ENCODE results near the gene SCUBE3.
A peak's percentile ranks its signal among the peaks of the same experiment; 100 is the strongest.

SCUBE3 gene

DNA sequence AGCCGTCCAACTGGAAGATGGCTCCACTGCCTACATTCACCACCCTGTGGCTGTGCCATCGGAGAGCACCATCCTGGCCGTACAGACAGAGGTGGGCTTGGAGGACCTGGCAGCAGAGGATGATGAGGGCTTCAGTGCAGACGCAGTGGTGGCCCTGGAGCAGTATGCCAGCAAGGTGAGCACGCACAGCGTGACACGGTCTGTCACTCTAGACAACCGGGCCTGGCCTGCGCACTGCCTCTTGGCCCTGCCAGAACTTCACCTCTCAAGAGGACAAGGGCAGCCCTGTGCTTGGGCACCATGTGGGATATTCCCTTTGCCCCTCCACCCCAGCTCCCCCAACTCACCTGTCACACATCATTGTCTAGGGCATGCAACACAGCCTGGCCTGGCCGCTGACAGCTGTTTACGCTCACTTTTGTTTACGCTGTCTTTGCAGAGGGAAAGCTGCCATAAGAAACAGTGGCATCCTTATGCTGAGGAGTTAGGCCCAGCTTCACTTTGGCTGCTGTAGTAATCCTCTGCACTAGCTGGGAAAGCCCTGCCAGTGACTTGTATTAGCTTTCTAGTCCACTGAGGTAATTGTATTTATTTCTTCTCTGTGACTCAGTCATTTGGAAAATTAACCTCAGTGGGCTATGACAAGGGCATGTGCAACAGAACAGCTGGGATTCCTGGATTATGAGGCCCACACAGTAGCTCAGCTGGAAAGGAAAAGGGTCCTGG is 74.1 kb downstream of the SCUBE3 start:
- DNase-seq (ENCODE audit: low read depth, low spot score): no peak
- no peak for TF ChIP-seq CTCF (IDR thresholded peaks at IDR 0.05; ENCODE audit: insufficient read depth, low read length, missing control alignments)
- POLR2A ChIA-PET: no interaction called here
- no peak overlapping the region for H3K4me3 ChIP-seq (ENCODE audit: low read depth, low read length)
- CTCF ChIA-PET: interaction anchor here (1.5 to 6.3 kb wide), 4 partner anchors 8 to 42 kb away, joined by 3 to 59 read pairs (median 6); partner anchors contain the start of gene DEF6

DNA sequence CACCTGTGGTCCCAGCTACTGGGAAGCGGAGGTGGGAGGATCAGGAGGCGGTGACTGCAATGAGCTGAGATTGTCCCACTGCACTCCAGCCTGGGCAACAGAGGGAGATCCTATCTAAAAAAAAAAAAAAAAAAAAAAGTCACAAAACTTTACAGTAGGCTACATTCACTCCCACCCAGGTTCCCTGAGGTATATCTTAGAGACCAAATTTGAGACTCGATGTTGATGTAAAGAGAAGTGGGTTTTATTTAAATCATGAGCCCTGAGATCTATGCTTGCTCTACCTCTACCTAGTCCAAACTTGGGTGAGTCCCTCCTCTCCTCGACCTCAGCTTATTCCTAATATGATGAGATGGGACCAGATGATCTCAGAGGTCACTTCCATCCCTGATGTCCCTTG is 75.1 kb downstream of the SCUBE3 start:
- TF ChIP-seq CTCF (IDR thresholded peaks at IDR 0.05; ENCODE audit: insufficient read depth, low read length, missing control alignments): no peak
- POLR2A ChIA-PET: interaction anchor here (0.9 kb wide), 1 partner anchor 16 kb away, joined by 3 read pairs; no protein-coding TSS in a partner anchor
- CTCF ChIA-PET: interaction anchor here (0.6 to 1.5 kb wide), 6 partner anchors 8 to 178 kb away, joined by 3 to 5 read pairs (median 4); partner anchors contain the start of gene DEF6
- no peak overlapping the region for H3K4me3 ChIP-seq (ENCODE audit: low read depth, low read length)
- no peak for DNase-seq (ENCODE audit: low read depth, low spot score)

GRCh38 chr6:35291491-35291890 is 77.7 kb downstream of the SCUBE3 start:
- H3K4me3 ChIP-seq (ENCODE audit: low read depth, low read length): no peak overlapping the region
- POLR2A ChIA-PET: no interaction called here
- CTCF ChIA-PET: interaction anchor here (0.7 to 3.1 kb wide), 4 partner anchors 18 to 175 kb away, joined by 3 to 22 read pairs (median 4); partner anchors contain the start of gene RPL10A
- DNase-seq (ENCODE audit: low read depth, low spot score): no peak
- no peak for TF ChIP-seq CTCF (IDR thresholded peaks at IDR 0.05; ENCODE audit: insufficient read depth, low read length, missing control alignments)

DNA sequence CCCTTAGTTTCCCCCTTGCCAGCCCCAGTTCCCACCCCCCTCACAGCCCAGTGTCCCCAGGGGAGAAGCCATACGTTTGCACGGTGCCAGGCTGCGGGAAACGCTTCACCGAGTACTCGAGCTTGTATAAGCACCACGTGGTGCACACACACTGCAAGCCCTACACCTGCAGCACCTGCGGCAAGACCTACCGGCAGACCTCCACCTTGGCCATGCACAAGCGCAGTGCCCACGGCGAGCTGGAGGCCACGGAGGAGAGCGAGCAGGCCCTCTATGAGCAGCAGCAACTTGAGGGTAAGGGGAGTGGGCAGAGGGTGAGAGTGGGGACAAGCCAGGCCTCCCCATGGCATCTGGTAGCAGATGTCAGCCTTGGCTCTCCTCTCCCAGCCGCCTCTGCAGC is 78.7 kb downstream of the SCUBE3 start:
- no peak for TF ChIP-seq CTCF (IDR thresholded peaks at IDR 0.05; ENCODE audit: insufficient read depth, low read length, missing control alignments)
- ChIA-PET CTCF (interaction anchor here (1.0 to 3.1 kb wide), 8 partner anchors 24 to 185 kb away, joined by 3 to 22 read pairs (median 4); partner anchors contain the start of gene RPL10A), POLR2A (no interaction called here)
- no peak overlapping the region for H3K4me3 ChIP-seq (ENCODE audit: low read depth, low read length)
- no peak for DNase-seq (ENCODE audit: low read depth, low spot score)

GRCh38 chr6:35293681-35294080 is 79.9 kb downstream of the SCUBE3 start:
- no peak for DNase-seq (ENCODE audit: low read depth, low spot score)
- no peak for TF ChIP-seq CTCF (IDR thresholded peaks at IDR 0.05; ENCODE audit: insufficient read depth, low read length, missing control alignments)
- POLR2A ChIA-PET: no interaction called here
- no peak overlapping the region for H3K4me3 ChIP-seq (ENCODE audit: low read depth, low read length)
- CTCF ChIA-PET: interaction anchor here (0.6 to 5.3 kb wide), 20 partner anchors 9 to 444 kb away, joined by 3 to 59 read pairs (median 4); partner anchors contain the start of genes PPARD and RPL10A

DNA sequence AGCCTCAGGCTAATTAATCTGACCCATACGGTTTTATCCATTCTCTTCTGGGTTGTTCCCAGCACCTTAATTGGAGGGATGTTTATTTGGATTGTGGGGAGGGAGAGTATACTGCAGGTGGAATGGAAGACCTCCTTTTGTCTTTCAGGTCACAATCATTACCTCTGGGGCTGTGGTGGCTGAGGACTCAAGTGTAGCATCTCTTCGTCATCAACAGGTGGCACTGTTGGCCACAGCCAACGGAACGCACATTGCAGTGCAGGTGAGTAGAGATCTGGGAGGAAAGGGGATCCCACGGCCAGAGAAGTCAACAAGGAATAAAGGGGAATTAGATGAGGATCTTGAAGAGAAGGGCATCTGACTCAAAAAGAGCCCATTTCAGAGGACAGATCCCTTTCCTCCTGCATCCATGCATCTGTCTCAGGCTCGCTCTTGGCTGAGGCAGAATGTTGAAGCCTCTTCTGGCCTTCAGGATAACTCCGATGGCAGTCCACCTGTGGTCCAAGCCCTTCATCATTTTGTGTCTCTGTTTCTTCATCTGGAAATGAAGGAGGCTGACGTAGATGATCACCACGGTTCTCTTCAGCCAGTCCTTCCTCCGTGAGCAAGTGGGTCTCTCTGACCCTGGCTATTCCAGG is 80.7 kb downstream of the SCUBE3 start:
- no peak overlapping the region for H3K4me3 ChIP-seq (ENCODE audit: low read depth, low read length)
- ChIA-PET POLR2A (no interaction called here), CTCF (interaction anchor here (0.6 to 5.6 kb wide), 20 partner anchors 9 to 443 kb away, joined by 3 to 93 read pairs (median 4); partner anchors contain the start of genes PPARD and RPL10A)
- no peak for DNase-seq (ENCODE audit: low read depth, low spot score)
- TF ChIP-seq CTCF (IDR thresholded peaks at IDR 0.05; ENCODE audit: insufficient read depth, low read length, missing control alignments): peak; percentile 59
